GM12878 (cell line): ENCODE measurements around the gene SCIN. TPM values are rescaled to one million over a fixed set of nuclear protein-coding genes. Genes with fewer than 3 reads are reported as not detected.

Experiments used
- ATAC-seq: fragments of 200-7000 bp; cut with Tn5 transposase; 3 replicates; pipeline ENCODE4 v1.9.1; 2020; ENCODE audit warnings: mild to moderate bottlenecking, moderate library complexity
- BruUV-seq: library from RNA; stranded (reverse); fragments of 400-500 nt; replicated peaks from 2 replicates; lab custom pipeline; 2021; lab: Mats Ljungman, UMichigan
- CTCF ChIA-PET: fragments of 300-600 bp; sonication (Branson Sonifier 250); formaldehyde crosslinking; extraction: SDS; loops from one replicate; lab custom pipeline; 2021; ENCODE audit warnings: inconsistent platforms; lab: Yijun Ruan, JAX
- POLR2A ChIA-PET: fragments of 350-600 bp; formaldehyde crosslinking; extraction: SDS; loops from one replicate; lab custom pipeline; 2021; ENCODE audit warnings: inconsistent platforms; lab: Charles Lee
- RAD21 ChIA-PET: fragments of 300-600 bp; sonication (Branson Sonifier 250); formaldehyde crosslinking; loops from one replicate; lab custom pipeline; 2023; ENCODE audit warnings: antibody characterized with exemption; ENCODE audit not compliant: unreplicated experiment; lab: Charles Lee
- SMC1A ChIA-PET: fragments of 300-600 bp; sonication (Branson Sonifier 250); formaldehyde crosslinking; loops from one replicate; lab custom pipeline; 2023; ENCODE audit not compliant: unreplicated experiment, uncharacterized antibody; lab: Charles Lee
- DNase-seq: peaks from one replicate; pipeline ENCODE4 v3.0.0-alpha.2; 2011; ENCODE audit warnings: low read depth, low spot score
- FAIRE-seq: peaks from 3 replicates; lab custom pipeline; 2011; peaks lifted over from hg19 to GRCh38; lab: Jason Lieb, UNC
- H2AFZ ChIP-seq: 2 replicates; pipeline ENCODE4 v1.6.0; 2011; ENCODE audit warnings: low read depth, low read length, control low read depth; ENCODE audit not compliant: control insufficient read depth
- H3K27ac ChIP-seq: 2 replicates; pipeline ENCODE4 v1.5.1; 2011; ENCODE audit warnings: control low read depth; ENCODE audit not compliant: control insufficient read depth, insufficient read depth
- H3K27me3 ChIP-seq, 2 experiments: replicated peaks in 1 of 2; 2 replicates each; pipeline versions ENCODE4 v1.6.0 to v1.6.1; 2011; ENCODE audit warnings: low read length in 1 of 2; ENCODE audit not compliant: control insufficient read depth in 2 of 2, insufficient read depth in 2 of 2
- H3K36me3 ChIP-seq, 2 experiments: 2 replicates each; pipeline ENCODE4 v1.5.1; 2011; ENCODE audit warnings: low read length in 1 of 2; ENCODE audit not compliant: control insufficient read depth in 2 of 2, insufficient read depth in 2 of 2
- H3K4me1 ChIP-seq: 2 replicates; pipeline ENCODE4 v1.6.1; 2011; ENCODE audit warnings: mild to moderate bottlenecking, low read length, moderate library complexity, mixed read lengths; ENCODE audit not compliant: control insufficient read depth, insufficient read depth
- H3K4me2 ChIP-seq: 2 replicates; pipeline ENCODE4 v1.6.0; 2011; ENCODE audit warnings: control low read depth; ENCODE audit not compliant: control insufficient read depth, insufficient read depth
- H3K4me3 ChIP-seq: fragments of 200-600 bp; sonication (generic); 2 replicates; pipeline ENCODE4 v1.5.1; 2016
- H3K79me2 ChIP-seq: 2 replicates; pipeline ENCODE4 v1.6.0; 2011; ENCODE audit warnings: low read length; ENCODE audit not compliant: control insufficient read depth, insufficient read depth
- H3K9ac ChIP-seq: 2 replicates; pipeline ENCODE4 v1.8.0; 2011; ENCODE audit warnings: low read length, control low read depth, mixed read lengths; ENCODE audit not compliant: control insufficient read depth, insufficient read depth
- H3K9me3 ChIP-seq: replicated peaks from 3 replicates; pipeline ENCODE4 v1.5.1; 2011; ENCODE audit warnings: mild to moderate bottlenecking, low read length; ENCODE audit not compliant: control insufficient read depth, insufficient read depth
- H4K20me1 ChIP-seq: 2 replicates; pipeline ENCODE4 v1.6.0; 2011; ENCODE audit not compliant: control insufficient read depth, insufficient read depth
- MYC ChIP-seq: IDR thresholded peaks from 2 replicates; pipeline ENCODE4 v1.6.1; 2011; ENCODE audit warnings: mild to moderate bottlenecking, low read length, moderate library complexity, inconsistent platforms; ENCODE audit not compliant: insufficient read depth, insufficient replicate concordance, insufficient read length, severe bottlenecking
- NFYA ChIP-seq: IDR thresholded peaks from 2 replicates; pipeline ENCODE4 v1.6.1; 2011; ENCODE audit warnings: low read depth, mild to moderate bottlenecking, low read length, improper control_type of control experiment, borderline replicate concordance
- RAD21 ChIP-seq: IDR thresholded peaks from 2 replicates; pipeline ENCODE4 v1.6.1; 2011; ENCODE audit warnings: mild to moderate bottlenecking, low read depth, low read length, moderate library complexity; ENCODE audit not compliant: insufficient read depth
- SPI1 ChIP-seq: IDR thresholded peaks from 2 replicates; pipeline ENCODE4 v1.6.1; 2011; ENCODE audit warnings: low read depth, mild to moderate bottlenecking, low read length, moderate library complexity, borderline replicate concordance; ENCODE audit not compliant: insufficient read depth
- WRNIP1 ChIP-seq: IDR thresholded peaks from 2 replicates; pipeline ENCODE4 v1.6.1; 2011; ENCODE audit warnings: low read depth, low read length, improper control_type of control experiment, borderline replicate concordance
- WGBS: methylation state at CpG from one replicate; pipeline ENCODE4 v1.1.6; 2016; ENCODE audit warnings: low lambda C conversion rate; ENCODE audit not compliant: insufficient replicate concordance, insufficient coverage; ENCODE audit errors: missing lambda C conversion rate; 5-methylcytosine and 5-hydroxymethylcytosine counted together
- in situ Hi-C: fragments of 300-500 bp; cut with MboI; formaldehyde crosslinking; loops from 9 replicates; pipeline ENCODE4 v1.14.3; 2018; ENCODE audit warnings: mixed read lengths
- intact Hi-C: fragments of 100-400 bp; cut with micrococcal nuclease; formaldehyde crosslinking; loops from one replicate; pipeline ENCODE4 v1.14.2; 2022; ENCODE audit not compliant: unreplicated experiment
- polyA plus RNA-seq, 11 experiments: library from polyadenylated mRNA; depleted of rRNA in 4 of 11; unstranded in 6 of 11; stranded (reverse) in 5 of 11; fragments of >200 nt; fragmentation: Nextera tagmentation in 4 of 11; fragmentation: Illumina TruSeq in 1 of 11; extraction: Ambion mirVana in 4 of 11; extraction: Trizol in 1 of 11; gene quantifications; 1 replicate in 1 of 11; 2 replicates in 10 of 11; pipeline versions ENCODE4 v1.2.1 to v1.2.3, GENCODE V29; 2011 to 2016; ENCODE audit warnings: inconsistent platforms in 2 of 11, missing spikeins in 2 of 11, low read depth in 1 of 11
- total RNA-seq, 4 experiments: library from RNA; depleted of rRNA in 3 of 4; stranded (reverse); fragments of >200 nt in 3 of 4; fragmentation: Illumina TruSeq in 1 of 4; extraction: Trizol in 1 of 4; gene quantifications; 2 replicates each; pipeline versions ENCODE4 v1.2.1 to v1.2.3, GENCODE V29; 2013 to 2021

SCIN gene
- total and polyA plus RNA-seq, 10 of the 15 experiments (the other 5 are each of a cell fraction or from before 2014, with no cell fraction given) = 0.23 to 2.1 (median 1.0) TPM

DNA sequence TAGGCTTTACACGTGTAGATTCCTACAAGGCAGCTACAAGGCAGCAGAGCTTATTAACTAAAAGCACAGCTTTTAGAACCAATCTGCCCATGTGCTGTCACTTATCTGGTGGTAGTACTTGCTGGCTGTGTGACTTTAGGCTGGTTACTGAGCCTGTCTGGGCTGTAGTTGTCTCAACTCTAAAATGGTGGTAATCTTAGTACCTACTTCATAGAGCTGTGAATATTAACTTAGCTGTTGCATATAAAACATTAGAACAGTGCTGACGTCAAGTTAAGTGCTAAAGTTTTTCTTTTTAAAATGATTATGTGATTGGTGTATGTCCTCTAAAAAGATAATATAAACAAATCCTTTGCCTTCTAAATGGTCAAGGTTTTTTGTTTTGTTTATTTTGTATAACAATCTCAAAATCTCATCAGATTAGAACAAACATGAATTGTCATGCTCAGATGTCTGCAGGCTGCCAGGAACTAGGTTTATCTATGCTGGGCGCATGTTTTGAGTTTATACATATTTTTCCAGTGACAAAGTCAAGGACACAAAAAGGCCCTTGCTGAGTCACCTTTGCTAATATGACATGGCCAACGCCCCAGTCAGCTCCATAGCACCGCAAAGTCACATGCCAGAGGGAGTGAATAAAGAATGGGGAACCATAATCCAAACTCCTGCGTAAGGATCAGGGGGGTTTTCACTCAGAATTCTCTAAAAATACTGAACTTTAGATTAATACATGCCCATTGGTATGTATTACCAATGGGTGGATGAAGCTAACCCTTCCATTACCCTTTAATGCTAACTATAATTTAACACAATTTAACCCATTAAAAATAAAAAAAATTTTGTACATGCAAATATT, 77.1 kb downstream of the SCIN start:
- intact Hi-C loops (loop anchor here (10.0 kb wide), 1 partner anchor 527 kb away; no protein-coding TSS in a partner anchor), in situ Hi-C loops (loop anchor here (10.0 kb wide), 1 partner anchor 617 kb away; no protein-coding TSS in a partner anchor)
- H3K36me3 ChIP-seq = no peaks in the 10 kb centered on the region
- H3K27ac ChIP-seq = no peak overlapping the region
- BruUV-seq = no TSS peak
- RAD21 ChIA-PET = interaction anchor here (1.1 kb wide), 1 partner anchor 9 kb away, joined by 3 read pairs; no protein-coding TSS in a partner anchor
- H2AFZ ChIP-seq = no peak overlapping the region
- 63% methylated on average over 6 of the region's 6 CpGs for WGBS
- H3K27me3 ChIP-seq = no peaks in the 10 kb centered on the region
- no peak overlapping the region for H3K4me3 ChIP-seq
- H3K4me1 ChIP-seq = no peaks in the 10 kb centered on the region
- no peaks in the 10 kb centered on the region for H4K20me1 ChIP-seq
- H3K9ac ChIP-seq = no peak overlapping the region
- H3K4me2 ChIP-seq = no peak overlapping the region
- no peak for FAIRE-seq
- no peak for DNase-seq
- ATAC-seq = no peak
- SMC1A ChIA-PET = no interaction called here
- H3K9me3 ChIP-seq = no peaks in the 10 kb centered on the region
- no peaks in the 10 kb centered on the region for H3K79me2 ChIP-seq
- POLR2A ChIA-PET = interaction anchor here (0.7 kb wide), 1 partner anchor 484 kb away, joined by 3 read pairs; no protein-coding TSS in a partner anchor
- CTCF ChIA-PET = no interaction called here
- TF ChIP-seq RAD21 (no peak), WRNIP1 (no peak), MYC (no peak), NFYA (no peak), SPI1 (no peak)
